Right kidney (tissue), 1 donor: ENCODE data around the gene FMNL3.
A peak's percentile ranks its signal among the peaks of the same experiment; 100 is the strongest.
"Not testable (repeated sequence)": the region's sequence is repeated elsewhere in the genome, so short reads cannot be mapped to it uniquely, and the experiment has no call there.

ENCODE experiments used
- DNase-seq: peaks from one replicate; pipeline ENCODE4 v3.0.0-alpha.2; 2016

FMNL3 gene

GRCh38 chr12:49717800-49718199 is 10.6 kb upstream of the FMNL3 start:
- DNase-seq, result not testable (repeated sequence)

GRCh38 chr12:49716553-49716952 is 9.3 kb upstream of the FMNL3 start:
- no peak for DNase-seq

- not testable (repeated sequence) for DNase-seq
Measured at GRCh38 chr12:49713952-49714351, 6.7 kb upstream of the FMNL3 start.

GRCh38 chr12:49708851-49709250 is 1.6 kb upstream of the FMNL3 start:
- DNase-seq, result no peak

DNA sequence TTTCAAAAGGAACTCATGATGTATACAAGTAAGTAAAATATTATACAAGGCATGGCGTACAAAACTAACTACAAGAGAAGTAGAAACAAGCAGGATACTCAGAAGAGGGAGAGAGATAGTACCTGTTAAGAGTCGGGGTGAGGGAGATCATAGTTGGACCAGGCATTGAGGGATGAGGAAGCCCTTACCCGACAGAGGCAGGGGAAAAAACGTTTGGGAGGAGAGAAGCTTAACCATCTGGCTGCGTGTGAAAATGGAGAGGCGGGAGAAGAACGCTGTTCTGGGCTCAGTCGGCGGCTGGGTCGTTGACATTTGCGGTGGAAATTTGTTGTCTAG is 575 bp upstream of the FMNL3 start:
- DNase-seq, result no peak

DNA sequence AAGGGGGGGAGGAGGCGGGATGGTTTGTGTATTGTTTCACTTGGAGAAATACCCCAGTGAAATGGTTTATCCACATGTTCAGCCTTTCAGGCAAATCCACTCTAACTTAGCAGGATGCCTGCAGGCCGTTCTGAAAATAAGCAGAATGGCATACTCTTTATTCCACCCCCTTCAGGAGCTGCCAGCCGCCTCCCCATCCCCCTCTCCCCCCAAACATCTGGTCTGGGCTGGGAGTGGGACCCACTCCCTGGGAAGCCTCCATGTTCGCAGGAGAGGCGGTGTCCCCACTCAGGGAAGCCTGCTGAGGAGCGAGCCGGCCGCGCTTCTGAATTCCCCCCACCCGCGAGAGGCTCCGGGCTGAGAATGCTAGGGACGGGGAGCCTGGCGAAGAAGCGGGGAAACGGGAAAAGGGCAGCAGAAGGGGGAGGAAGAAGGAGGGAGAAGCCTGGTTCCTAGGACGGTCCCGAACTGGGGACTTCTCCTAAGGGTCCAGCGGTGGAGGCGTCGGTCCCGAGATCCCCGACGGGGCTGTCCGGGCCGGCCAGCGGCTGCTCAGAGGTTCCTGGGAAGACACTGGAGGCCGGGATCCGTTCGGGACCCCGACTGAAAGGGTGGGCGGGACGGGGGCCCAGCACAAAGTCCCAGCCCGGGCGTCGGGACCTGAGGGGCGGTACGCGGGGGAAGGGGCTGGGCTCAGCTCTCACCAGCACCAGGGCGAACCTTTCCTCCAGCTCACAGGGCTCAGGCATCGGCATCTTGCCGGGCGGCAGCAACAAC is 666 bp downstream of the FMNL3 start:
- peak; percentile 76 for DNase-seq

- no peak for DNase-seq
Measured at GRCh38 chr12:49705479-49706134, 1.6 kb downstream of the FMNL3 start.

GRCh38 chr12:49703647-49704137 is 3.5 kb downstream of the FMNL3 start:
- no peak for DNase-seq

DNA sequence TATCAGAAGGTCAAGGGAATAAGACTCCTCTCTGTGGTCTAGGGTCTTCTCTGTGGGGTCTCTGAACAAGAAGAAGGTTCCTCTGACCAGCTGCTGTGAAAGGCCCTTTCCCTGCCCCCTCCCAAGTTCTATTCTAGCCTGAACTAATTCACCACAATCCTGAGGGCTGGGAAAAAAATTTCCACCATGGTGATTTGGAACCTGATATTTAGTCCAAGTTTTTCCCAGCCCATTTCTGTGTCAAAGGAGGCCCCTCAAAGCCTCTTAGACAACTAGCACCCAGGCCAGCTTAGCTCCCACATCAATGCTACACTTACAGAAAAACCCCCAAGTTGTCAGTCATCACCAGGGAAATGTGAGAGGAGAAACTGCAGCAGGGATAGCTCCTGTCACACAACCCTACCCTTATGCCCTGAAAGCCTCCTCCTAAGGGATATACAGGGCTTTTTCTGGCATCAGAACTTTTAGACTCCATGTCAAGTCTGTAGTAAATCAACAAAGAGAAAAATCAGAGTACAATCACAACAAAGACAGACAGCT is 4.5 kb downstream of the FMNL3 start:
- DNase-seq, result no peak

DNA sequence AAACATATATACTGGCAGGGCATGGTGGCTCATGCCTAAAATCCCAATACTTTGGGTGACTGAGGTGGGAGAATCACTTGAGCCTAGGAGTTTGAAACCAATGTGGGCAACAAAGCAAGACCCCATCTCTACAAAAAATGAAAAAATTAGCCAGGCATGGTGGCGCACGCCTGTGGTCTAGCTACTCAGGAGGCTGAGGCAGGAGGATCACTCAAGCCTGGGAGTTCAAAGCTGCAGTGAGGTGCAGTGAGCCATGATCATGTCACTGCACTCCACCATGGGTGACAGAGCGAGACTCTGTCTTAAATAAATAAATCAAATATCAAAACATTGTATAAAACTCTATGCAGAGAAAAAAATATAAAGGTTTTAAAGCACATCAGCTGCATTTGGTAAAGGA is 5.2 kb downstream of the FMNL3 start:
- DNase-seq, result no peak

DNA sequence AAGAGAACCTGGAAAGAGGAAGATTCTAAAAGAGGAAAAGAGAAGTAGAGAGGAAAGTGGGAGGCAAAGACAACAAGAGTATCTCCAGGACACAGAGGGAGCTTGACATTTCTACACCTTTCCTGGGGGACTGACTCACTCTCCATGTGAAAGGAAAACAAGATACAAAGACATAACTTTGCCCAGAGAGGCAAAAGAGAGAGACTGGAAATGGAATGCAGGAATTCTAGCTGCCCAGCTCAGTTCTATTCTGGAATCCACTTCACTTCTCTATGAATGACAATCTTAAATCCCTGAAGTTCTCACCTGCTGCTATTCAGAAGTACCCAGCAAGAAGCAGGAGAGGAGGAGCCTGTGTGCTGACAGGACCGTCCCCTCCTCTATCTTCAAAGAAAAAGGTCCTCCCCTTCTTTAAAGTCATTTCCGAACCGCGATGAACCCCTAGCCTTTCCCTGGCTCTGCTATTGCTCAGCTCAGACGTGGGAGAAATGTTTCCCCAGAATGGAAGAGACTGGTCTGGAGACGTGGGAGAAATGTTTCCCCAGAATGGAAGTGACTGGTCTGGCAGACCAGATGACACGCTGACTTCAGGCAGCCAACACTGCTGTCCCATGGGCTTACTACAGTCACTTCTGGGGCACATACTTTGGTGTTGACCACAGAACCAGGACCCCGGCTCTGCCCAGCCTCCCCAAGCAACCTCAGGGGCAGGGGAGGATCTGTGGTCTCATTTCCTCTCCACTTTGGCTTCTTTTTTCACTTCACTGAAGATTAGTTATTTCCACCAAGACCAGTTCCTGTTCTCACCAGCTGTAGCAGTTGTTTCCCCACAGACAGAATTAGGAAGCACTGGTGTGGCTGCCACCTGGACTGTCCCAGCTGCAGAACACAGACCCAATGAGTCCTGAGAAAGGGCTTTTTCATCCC is 8.3 kb downstream of the FMNL3 start:
- DNase-seq, result peak; percentile 59

GRCh38 chr12:49697808-49698207 is 9.4 kb downstream of the FMNL3 start:
- no peak for DNase-seq

GRCh38 chr12:49696723-49697122 is 10.5 kb downstream of the FMNL3 start:
- no peak for DNase-seq

GRCh38 chr12:49693931-49694444 is 13.2 kb downstream of the FMNL3 start:
- no peak for DNase-seq

DNA sequence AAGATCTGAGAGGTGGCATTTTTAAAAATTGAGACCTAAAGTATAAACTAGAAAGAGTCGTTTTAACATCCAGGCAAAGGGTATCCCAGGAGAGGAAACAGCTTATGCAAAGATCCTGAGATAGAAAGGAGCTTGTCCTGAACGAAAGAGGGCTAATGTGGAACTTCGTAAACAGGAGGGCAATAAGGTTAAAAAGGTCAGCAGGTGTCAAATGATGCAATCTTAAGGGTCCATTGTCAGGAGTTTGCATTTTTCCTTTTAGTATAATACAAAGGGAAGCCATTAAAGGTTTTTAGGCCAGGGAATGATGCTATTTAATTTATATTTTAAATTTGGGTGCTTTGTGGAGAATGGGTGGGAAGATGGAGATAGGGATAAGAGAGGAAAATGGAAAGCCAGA is 14.4 kb downstream of the FMNL3 start:
- no peak for DNase-seq

DNA sequence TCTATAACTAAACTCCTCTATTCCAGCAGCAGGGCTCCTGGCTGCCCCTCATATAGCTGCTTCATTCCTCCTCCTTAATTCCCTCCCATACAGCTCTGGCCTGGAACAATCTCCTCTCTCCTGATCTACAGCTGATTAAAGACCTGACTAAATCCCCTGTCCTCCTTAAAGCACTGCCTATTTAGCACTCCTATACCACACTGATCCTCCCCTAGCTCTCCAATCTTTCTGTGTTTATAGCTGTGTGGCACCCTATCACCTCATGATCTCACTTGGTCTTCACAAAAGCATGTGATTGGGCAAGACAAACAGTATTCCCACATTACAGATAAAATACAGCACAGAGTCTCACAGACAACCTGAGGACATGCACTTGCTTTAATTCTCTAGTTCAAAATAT is 17.4 kb downstream of the FMNL3 start:
- DNase-seq, result no peak

DNA sequence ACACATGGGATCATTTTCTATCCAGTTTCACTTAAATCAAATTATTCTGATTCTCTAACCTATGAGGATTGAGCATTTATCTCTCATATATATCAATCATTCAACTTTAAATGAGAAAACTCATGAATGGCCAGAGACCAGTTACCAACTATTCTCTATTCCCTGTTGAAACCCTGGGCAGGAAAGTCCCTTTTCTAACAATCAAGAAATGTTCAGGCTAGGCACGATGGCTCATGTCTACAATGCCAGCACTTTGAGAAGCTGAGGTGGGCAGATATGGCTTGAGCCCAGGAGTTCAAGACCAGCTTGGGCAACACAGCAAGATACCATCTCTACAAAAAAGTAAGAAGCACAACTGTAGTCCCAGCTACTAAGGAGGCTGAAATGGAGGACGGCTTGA is 18.0 kb downstream of the FMNL3 start:
- DNase-seq, result no peak

GRCh38 chr12:49687941-49688340 is 19.3 kb downstream of the FMNL3 start:
- DNase-seq, result no peak

DNA sequence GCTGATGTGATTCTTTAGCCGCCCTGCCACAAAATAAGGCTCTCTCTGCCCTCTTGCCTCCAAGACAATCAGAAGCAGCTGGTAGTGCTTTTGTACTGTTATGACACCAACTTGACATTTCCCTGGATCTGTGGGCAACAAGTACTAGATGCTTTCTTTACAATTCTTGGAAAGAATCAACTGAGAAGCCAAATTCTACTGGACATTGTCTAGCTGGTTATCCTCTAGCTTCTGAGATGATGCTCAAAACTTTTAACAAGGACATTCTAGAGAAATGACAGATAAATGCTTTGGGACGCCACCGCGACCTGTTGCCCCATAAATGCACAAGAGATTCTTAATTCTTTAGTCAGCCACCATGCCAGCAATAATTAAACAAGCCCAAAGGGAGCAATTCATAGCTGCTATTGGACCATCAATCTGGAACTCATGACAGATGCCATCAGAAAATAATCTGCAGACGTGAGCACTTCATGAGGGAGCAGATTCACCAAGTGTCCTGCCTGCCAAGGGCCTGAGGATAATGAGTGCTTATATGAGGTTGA is 22.8 kb downstream of the FMNL3 start:
- DNase-seq, result no peak

GRCh38 chr12:49683599-49684309 is 23.5 kb downstream of the FMNL3 start:
- no peak for DNase-seq

DNA sequence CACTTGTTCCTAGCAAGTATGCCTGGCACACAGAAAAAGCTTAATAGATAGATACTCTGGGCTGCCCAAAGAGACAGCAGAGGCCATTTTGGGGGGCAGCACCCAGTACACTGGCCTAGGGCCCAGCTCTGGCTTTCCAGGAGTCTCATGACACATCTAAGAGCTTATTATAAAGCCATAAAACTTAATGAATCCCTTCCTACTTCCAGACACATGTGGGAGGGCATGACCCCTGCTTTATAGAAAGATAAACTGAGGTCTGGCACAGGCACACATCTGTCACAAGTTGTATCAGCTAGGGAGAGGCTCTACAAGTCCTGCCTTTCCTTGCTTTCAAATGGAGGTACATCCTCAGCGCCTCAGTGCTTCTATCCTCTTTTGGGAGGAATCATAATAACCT is 27.1 kb downstream of the FMNL3 start:
- no peak for DNase-seq
